K562 (cell line): ENCODE measurements around the gene RNF138. TPM values are rescaled to one million over a fixed set of nuclear protein-coding genes. Genes with fewer than 3 reads are reported as not detected.

Experiments used
- ATF4 ChIP-seq: fragments of 450-650 bp; formaldehyde crosslinking; IDR thresholded peaks from 2 replicates; pipeline ENCODE4 v1.4.0; 2022; ENCODE audit warnings: mild to moderate bottlenecking, moderate library complexity
- BRCA1 ChIP-seq, 2 experiments: fragments of 450-650 bp in 1 of 2; sonication (generic) in 1 of 2; formaldehyde crosslinking in 1 of 2; IDR thresholded peaks; 2 replicates each; pipeline versions ENCODE4 v1.5.0 to v1.6.1; 2017 to 2020; ENCODE audit warnings: mild to moderate bottlenecking in 1 of 2, missing genetic modification reagents in 1 of 2
- CHD1 ChIP-seq: fragments of 200-600 bp; sonication (generic); IDR thresholded peaks from one replicate; pipeline ENCODE4 v1.6.1; 2012; ENCODE audit warnings: mild to moderate bottlenecking, moderate library complexity, low read length, inconsistent platforms
- CXXC5 ChIP-seq: fragments of 250-450 bp; sonication (Bioruptor Pico); IDR thresholded peaks from 2 replicates; pipeline ENCODE4 v1.8.0; 2022; ENCODE audit warnings: inconsistent platforms, mild to moderate bottlenecking, moderate library complexity
- DMBX1 ChIP-seq: fragments of 250-450 bp; sonication (Bioruptor Pico); IDR thresholded peaks from 2 replicates; pipeline ENCODE4 v1.8.0; 2022; ENCODE audit warnings: inconsistent platforms, mild to moderate bottlenecking, moderate library complexity, borderline replicate concordance
- ETV1 ChIP-seq: fragments of 450-650 bp; conservative IDR thresholded peaks from 2 replicates; pipeline ENCODE4 v1.6.1; 2016; ENCODE audit warnings: missing genetic modification characterization, control low read depth, low read depth, missing compliant biosample characterization
- FOSL1 ChIP-seq: fragments of 200-800 bp; sonication (Bioruptor generic); conservative IDR thresholded peaks from 2 replicates; pipeline ENCODE4 v1.6.1; 2016; ENCODE audit warnings: missing genetic modification characterization, missing compliant biosample characterization
- NFIC ChIP-seq: fragments of 450-650 bp; IDR thresholded peaks from 2 replicates; pipeline ENCODE4 v1.6.1; 2017; ENCODE audit warnings: mild to moderate bottlenecking, inconsistent platforms
- NFRKB ChIP-seq: fragments of 450-650 bp; IDR thresholded peaks from 2 replicates; pipeline ENCODE4 v1.6.1; 2016; ENCODE audit warnings: low read depth
- POLR2G ChIP-seq: fragments of 200-400 bp; formaldehyde crosslinking; IDR thresholded peaks from 2 replicates; pipeline ENCODE4 v1.6.1; 2017; ENCODE audit warnings: low read depth, mild to moderate bottlenecking, antibody characterized with exemption, low read length, moderate library complexity
- POU5F1 ChIP-seq: fragments of 150-350 bp; IDR thresholded peaks from 2 replicates; pipeline ENCODE4 v1.6.1; 2014; ENCODE audit warnings: borderline replicate concordance, low read length, low read depth, mild to moderate bottlenecking; ENCODE audit not compliant: partially characterized antibody
- SETDB1 ChIP-seq: IDR thresholded peaks from one replicate; pipeline ENCODE4 v1.6.1; 2012; ENCODE audit warnings: low read length, control low read depth, inconsistent platforms
- SIN3A ChIP-seq, 2 experiments: fragments of 150-350 bp in 1 of 2; IDR thresholded peaks; 2 replicates each; pipeline ENCODE4 v1.6.1; 2011 to 2016; ENCODE audit warnings: borderline replicate concordance in 2 of 2, low read depth in 2 of 2, low read length in 2 of 2, mild to moderate bottlenecking in 2 of 2, moderate library complexity in 2 of 2; ENCODE audit not compliant: control insufficient read depth in 1 of 2
- SIRT6 ChIP-seq: IDR thresholded peaks from one replicate; pipeline ENCODE4 v1.6.1; 2012; ENCODE audit warnings: low read depth, mild to moderate bottlenecking, control low read depth, inconsistent platforms, low read length, moderate library complexity
- SNAPC5 ChIP-seq: fragments of 250-450 bp; sonication (Bioruptor Pico); IDR thresholded peaks from 2 replicates; pipeline ENCODE4 v1.8.0; 2021; ENCODE audit warnings: moderate library complexity, mild to moderate bottlenecking, inconsistent platforms
- SNRNP70 ChIP-seq: fragments of 200-400 bp; formaldehyde crosslinking; optimal IDR thresholded peaks from 2 replicates; pipeline ENCODE3; 2017; ENCODE audit warnings: low read depth, low read length
- STAT6 ChIP-seq: sonication (generic); formaldehyde crosslinking; IDR thresholded peaks from 2 replicates; pipeline ENCODE4 v1.8.1; 2023; ENCODE audit warnings: mild to moderate bottlenecking, missing genetic modification reagents
- TAF1 ChIP-seq: IDR thresholded peaks from 2 replicates; pipeline ENCODE4 v1.6.1; 2011; ENCODE audit warnings: mild to moderate bottlenecking, low read length, moderate library complexity; ENCODE audit not compliant: insufficient read depth, control insufficient read depth, severe bottlenecking; ENCODE audit errors: extremely low read depth
- TCF7L2 ChIP-seq: fragments of 150-350 bp; IDR thresholded peaks from 2 replicates; pipeline ENCODE4 v1.6.1; 2016; ENCODE audit warnings: low read depth, mild to moderate bottlenecking, low read length, moderate library complexity
- ZNF217 ChIP-seq: sonication (generic); formaldehyde crosslinking; IDR thresholded peaks from 2 replicates; pipeline ENCODE4 v1.8.0; 2022; ENCODE audit warnings: mild to moderate bottlenecking, missing genetic modification reagents
- ZNF3 ChIP-seq: fragments of 250-450 bp; sonication (Bioruptor Pico); IDR thresholded peaks from 2 replicates; pipeline ENCODE4 v1.5.0; 2021; ENCODE audit warnings: mild to moderate bottlenecking, moderate library complexity
- ZNF316 ChIP-seq: fragments of 450-650 bp; IDR thresholded peaks from 2 replicates; pipeline ENCODE4 v1.6.1; 2016
- ZNF444 ChIP-seq: fragments of 250-450 bp; sonication (Bioruptor Pico); IDR thresholded peaks from 2 replicates; pipeline ENCODE4 v1.4.0; 2020; ENCODE audit warnings: mild to moderate bottlenecking, moderate library complexity
- ZNF551 ChIP-seq: fragments of 250-450 bp; sonication (Bioruptor Pico); IDR thresholded peaks from 2 replicates; pipeline ENCODE4 v1.5.0; 2021; ENCODE audit warnings: mild to moderate bottlenecking, moderate library complexity
- polyA plus RNA-seq, 8 experiments: library from polyadenylated mRNA; depleted of rRNA in 4 of 8; stranded (reverse) in 5 of 8; unstranded in 3 of 8; fragments of >200 nt; fragmentation: Nextera tagmentation in 2 of 8; fragmentation: Illumina TruSeq in 1 of 8; extraction: Ambion mirVana in 2 of 8; extraction: Trizol in 1 of 8; gene quantifications; 2 replicates each; pipeline versions ENCODE4 v1.2.1 to v1.2.3, GENCODE V29; 2011 to 2014; ENCODE audit warnings: inconsistent platforms in 1 of 8, missing spikeins in 1 of 8
- total RNA-seq, 7 experiments: library from RNA; depleted of rRNA in 6 of 7; stranded (reverse); fragments of >200 nt in 6 of 7; fragmentation: Illumina TruSeq in 2 of 7; extraction: Trizol in 2 of 7; gene quantifications; 2 replicates each; pipeline versions ENCODE4 v1.2.1 to v1.2.3, GENCODE V29; 2011 to 2021; ENCODE audit warnings: low replicate concordance in 1 of 7

Gene RNF138
- total and polyA plus RNA-seq, 9 of the 15 experiments (the other 6 are each of a cell fraction or from before 2014, with no cell fraction given), result 47.6 to 100 (median 62.5) TPM

- TF ChIP-seq SNAPC5 (CRISPR knock-in tag) (no peak), ZNF551 (CRISPR knock-in tag) (no peak), CHD1 (peak; percentile 73), SETDB1 (no peak), NFIC (peak; percentile 30; the same call in 1 of the 2 replicates), NFRKB (peak; percentile 65; the same call in 1 of the 2 replicates), POLR2G (peak; percentile 95), TCF7L2 (no peak), TAF1 (no peak), ETV1 (tag) (peak; percentile 50), ZNF217 (CRISPR knock-in tag) (no peak), ZNF316 (no peak), ZNF3 (no peak), CXXC5 (CRISPR knock-in tag) (peak; percentile 96), SIRT6 (no peak), SIN3A (IDR thresholded peaks at IDR 0.05; ENCODE audit: borderline replicate concordance in 2 of 2, control insufficient read depth in 1 of 2, low read depth in 2 of 2, low read length in 2 of 2) (peak; percentile 55 to 78; a peak in 1 of 4 replicates), DMBX1 (peak; percentile 47; the same call in 1 of the 2 replicates), ZNF444 (CRISPR knock-in tag) (no peak), ATF4 (CRISPR knock-in tag) (no peak), FOSL1 (tag) (0 out of 2 replicates have a peak, but pooled peaks have one; percentile 35), STAT6 (CRISPR knock-in tag) (no peak), BRCA1 (IDR thresholded peaks at IDR 0.05) (no peak), BRCA1 (CRISPR knock-in tag; IDR thresholded peaks at IDR 0.05) (no peak), SNRNP70 (no peak), POU5F1 (no peak)
Measured at GRCh38 chr18:32091724-32092421, at the start of gene RNF138 (continued).
